Hematopoietic multipotent progenitor cell treated with erythropoietin and hydrocortisone succinate and interleukin-3 and kit ligand, for 17 days (in vitro differentiated cells): Measurements from ENCODE around the gene ADAMTS12.
"Not testable (repeated sequence)": the region's sequence is repeated elsewhere in the genome, so short reads cannot be mapped to it uniquely, and the experiment has no call there.

Source experiments
- DNase-seq: peaks from one replicate; pipeline ENCODE4 v3.0.0-alpha.2; 2015; ENCODE audit warnings: low spot score

ADAMTS12 gene, protein sequence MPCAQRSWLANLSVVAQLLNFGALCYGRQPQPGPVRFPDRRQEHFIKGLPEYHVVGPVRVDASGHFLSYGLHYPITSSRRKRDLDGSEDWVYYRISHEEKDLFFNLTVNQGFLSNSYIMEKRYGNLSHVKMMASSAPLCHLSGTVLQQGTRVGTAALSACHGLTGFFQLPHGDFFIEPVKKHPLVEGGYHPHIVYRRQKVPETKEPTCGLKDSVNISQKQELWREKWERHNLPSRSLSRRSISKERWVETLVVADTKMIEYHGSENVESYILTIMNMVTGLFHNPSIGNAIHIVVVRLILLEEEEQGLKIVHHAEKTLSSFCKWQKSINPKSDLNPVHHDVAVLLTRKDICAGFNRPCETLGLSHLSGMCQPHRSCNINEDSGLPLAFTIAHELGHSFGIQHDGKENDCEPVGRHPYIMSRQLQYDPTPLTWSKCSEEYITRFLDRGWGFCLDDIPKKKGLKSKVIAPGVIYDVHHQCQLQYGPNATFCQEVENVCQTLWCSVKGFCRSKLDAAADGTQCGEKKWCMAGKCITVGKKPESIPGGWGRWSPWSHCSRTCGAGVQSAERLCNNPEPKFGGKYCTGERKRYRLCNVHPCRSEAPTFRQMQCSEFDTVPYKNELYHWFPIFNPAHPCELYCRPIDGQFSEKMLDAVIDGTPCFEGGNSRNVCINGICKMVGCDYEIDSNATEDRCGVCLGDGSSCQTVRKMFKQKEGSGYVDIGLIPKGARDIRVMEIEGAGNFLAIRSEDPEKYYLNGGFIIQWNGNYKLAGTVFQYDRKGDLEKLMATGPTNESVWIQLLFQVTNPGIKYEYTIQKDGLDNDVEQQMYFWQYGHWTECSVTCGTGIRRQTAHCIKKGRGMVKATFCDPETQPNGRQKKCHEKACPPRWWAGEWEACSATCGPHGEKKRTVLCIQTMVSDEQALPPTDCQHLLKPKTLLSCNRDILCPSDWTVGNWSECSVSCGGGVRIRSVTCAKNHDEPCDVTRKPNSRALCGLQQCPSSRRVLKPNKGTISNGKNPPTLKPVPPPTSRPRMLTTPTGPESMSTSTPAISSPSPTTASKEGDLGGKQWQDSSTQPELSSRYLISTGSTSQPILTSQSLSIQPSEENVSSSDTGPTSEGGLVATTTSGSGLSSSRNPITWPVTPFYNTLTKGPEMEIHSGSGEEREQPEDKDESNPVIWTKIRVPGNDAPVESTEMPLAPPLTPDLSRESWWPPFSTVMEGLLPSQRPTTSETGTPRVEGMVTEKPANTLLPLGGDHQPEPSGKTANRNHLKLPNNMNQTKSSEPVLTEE (N-terminal part only)

DNA sequence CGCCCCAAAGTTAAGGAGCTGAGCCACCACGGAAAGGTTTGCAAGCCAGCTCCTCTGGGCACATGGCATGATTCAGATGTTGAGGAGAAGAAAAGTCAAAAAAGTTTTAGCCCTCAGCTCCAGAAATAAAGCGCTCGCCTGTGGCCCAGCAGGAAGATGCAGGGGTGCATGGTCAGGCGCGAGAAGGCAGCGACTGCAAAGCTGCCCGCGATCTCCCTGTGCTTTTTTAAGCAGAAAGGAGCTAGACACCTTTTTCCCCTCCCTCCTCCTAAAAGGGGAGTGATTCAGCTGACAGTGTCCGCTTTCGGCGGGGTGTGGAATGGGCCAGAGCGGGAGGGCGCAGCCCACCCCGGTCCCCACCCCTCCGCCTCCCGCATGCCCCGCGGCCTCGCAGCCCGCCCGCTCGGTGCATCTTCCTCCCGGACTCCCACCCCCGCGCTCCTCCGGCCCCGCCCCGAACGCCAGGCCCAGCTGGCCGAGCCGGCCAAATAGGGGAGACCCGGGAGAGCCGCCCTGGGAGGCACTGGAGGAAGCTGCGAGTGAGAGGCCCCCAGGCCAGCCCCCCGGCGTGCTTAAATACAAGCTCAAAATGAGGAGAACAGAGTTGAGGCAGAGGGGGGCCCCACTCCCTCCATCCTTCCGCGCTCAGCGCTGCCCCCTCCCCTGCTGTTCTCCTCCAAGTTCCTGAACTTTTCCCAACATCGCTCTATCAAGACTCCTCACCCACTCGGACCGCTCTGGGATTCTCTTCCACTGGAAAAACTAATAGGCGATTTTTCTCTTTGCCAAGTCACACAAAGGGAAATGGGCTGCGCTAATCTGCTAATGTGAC, at the start of gene ADAMTS12:
TSS of gene ADAMTS12 (minus strand) at position 203 of the 832 bp plus-strand sequence. CDS start at position 69, 134 bp downstream.
- DNase-seq, result no peak

GRCh38 chr5:33941090-33941489, 49.3 kb upstream of the ADAMTS12 start:
- DNase-seq, result no peak

DNA sequence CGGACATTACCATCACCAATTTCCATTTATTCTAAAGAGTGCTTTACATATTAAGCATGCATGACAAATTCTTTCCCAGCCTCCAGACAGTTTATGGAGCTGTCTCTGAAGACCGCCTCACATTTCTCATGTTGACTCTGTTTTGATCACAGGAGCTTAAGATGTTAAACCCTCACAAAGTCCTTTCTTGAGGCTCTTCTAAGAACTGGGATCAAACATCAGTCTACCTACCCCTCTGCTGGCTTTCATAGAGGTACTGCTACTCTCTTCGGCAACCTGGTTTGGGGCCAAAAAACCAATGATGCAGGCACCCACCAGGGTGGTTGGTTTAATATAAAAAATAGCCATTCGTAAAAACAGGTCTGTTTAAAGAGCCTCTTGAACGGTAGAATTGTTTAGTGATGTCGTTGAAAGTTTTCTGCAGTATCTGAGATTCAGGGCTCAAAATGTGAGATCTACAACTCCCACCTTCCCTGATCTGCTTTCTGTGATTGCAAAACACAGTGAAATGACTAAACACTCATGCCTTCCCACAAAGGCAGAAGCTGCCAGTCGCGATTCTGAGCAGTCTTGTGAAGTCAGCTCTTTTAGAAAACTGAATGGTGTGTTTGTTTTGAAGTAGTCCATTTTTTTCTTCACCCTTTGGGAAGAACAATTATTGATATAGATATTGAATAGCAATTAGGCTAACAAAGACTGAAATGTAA, 47.9 kb upstream of the ADAMTS12 start:
- no peak for DNase-seq

DNA sequence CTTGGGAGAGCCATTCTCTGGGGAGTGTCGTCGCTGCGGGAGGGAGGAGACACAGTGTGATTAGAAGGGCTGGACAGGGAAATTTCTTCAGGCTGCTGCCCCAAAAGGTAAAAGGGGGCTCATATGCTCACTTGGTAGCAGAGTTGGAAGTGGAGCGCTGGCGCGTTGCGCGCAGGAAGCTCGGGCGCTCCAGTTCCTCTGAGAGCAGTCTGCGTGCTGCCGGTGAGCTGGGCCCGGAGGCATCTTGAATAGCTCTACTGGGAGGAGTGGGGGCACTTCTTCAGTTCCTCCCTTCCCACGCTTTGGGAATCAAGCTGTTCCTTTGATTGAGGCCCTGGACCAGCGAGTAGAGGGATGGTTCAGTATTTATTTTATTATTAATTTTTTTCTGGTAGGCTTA, 47.1 kb upstream of the ADAMTS12 start:
- no peak for DNase-seq

DNA sequence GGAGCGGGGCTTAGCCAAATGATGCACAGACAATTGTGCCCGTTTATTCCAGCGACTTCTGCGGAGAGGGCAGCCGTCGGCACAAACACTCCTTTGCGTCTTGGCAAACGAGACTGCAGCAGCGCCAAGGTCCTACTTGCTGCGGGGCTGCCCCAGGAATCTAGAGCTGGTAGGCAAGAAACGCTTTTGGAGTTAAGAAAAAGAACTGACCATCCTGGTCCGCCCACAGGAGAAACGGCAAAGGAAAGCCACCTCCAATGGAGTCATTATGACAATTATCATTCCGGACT, 46.7 kb upstream of the ADAMTS12 start:
- DNase-seq, result no peak

DNA sequence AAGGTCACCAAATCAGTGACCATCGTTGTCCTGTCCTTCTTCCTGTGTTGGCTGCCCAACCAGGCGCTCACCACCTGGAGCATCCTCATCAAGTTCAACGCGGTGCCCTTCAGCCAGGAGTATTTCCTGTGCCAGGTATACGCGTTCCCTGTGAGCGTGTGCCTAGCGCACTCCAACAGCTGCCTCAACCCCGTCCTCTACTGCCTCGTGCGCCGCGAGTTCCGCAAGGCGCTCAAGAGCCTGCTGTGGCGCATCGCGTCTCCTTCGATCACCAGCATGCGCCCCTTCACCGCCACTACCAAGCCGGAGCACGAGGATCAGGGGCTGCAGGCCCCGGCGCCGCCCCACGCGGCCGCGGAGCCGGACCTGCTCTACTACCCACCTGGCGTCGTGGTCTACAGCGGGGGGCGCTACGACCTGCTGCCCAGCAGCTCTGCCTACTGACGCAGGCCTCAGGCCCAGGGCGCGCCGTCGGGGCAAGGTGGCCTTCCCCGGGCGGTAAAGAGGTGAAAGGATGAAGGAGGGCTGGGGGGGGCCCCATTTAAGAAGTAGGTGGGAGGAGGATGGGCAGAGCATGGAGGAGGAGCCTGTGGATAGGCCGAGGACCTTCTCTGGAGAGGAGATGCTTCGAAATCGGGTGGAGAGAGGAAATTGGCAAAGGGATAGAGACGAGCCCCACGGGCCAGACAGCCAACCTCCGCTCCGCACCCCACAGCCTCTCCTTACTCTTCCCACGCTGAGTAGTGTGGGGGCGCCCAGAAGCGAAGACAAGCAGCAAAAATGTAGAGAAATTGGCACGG, 46.1 kb upstream of the ADAMTS12 start:
- DNase-seq, result no peak

DNA sequence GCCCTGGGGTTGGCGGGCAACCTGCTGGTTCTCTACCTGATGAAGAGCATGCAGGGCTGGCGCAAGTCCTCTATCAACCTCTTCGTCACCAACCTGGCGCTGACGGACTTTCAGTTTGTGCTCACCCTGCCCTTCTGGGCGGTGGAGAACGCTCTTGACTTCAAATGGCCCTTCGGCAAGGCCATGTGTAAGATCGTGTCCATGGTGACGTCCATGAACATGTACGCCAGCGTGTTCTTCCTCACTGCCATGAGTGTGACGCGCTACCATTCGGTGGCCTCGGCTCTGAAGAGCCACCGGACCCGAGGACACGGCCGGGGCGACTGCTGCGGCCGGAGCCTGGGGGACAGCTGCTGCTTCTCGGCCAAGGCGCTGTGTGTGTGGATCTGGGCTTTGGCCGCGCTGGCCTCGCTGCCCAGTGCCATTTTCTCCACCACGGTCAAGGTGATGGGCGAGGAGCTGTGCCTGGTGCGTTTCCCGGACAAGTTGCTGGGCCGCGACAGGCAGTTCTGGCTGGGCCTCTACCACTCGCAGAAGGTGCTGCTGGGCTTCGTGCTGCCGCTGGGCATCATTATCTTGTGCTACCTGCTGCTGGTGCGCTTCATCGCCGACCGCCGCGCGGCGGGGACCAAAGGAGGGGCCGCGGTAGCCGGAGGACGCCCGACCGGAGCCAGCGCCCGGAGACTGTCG, 45.4 kb upstream of the ADAMTS12 start:
- no peak for DNase-seq

GRCh38 chr5:33936381-33937016, 44.7 kb upstream of the ADAMTS12 start, which contains the start of gene RXFP3:
Gene RXFP3 (plus strand): TSS chr5:33936386. CDS start chr5:33936741, 355 bp downstream.
- no peak for DNase-seq

GRCh38 chr5:33936004-33936380, 44.2 kb upstream of the ADAMTS12 start:
- DNase-seq, result no peak

GRCh38 chr5:33934176-33934575, 42.4 kb upstream of the ADAMTS12 start:
- no peak for DNase-seq

- no peak for DNase-seq
Measured at GRCh38 chr5:33933723-33934169, 42.0 kb upstream of the ADAMTS12 start.

DNA sequence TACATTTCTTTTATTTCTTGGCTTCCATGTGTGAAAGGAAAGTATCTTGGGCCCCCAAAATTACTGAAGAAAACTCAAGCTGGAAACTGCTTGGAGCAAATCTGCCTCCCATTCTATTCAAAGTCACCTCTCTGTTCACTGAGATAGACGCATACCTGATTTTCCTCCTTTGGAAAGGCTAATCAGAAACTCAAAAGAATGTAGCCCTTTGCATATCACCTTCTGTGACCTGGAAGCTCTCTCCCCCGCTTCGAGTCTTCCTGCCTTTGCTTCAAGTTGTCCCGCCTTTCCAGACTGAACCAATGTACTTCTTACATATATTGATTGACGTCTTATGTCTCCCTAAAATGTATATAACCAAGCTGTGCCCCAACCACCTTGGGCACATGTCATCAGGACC, 39.3 kb upstream of the ADAMTS12 start:
- DNase-seq, result no peak

DNA sequence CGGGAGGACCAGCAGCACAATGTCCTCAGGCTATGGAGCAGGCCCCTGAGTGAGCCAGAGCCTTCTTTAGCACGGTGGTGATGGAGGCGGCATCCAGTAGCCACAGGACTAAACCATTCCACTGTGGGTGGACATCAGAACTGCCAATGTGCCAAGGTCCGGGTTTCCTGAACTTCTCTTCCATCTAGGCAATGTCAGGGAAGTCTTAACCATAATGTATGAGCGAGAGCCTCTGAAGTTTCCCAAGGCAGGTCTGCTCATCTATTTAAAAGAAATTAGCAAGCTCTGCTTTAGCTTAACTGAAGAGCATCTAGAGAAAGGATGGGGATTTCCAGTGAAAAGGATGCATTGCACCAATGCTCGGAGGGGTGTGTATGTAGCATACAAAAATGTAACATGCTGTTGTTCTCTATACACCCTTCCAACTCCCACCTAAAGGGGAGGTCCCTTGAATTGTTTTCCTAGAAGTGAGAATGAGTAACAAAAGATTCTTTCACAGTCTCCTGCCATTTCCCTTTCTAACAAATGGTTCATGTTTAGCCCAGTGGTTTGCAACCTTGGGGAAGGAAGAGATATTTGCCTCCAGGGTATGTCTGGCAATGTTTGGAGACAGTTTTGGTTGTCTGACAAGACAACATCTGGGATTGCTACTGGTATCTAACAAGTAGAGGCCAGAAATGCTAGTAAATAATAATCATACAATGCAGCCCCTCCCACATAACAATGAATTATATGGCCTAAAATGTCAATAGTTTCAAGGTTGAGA, 38.3 kb upstream of the ADAMTS12 start:
- DNase-seq, result no peak

DNA sequence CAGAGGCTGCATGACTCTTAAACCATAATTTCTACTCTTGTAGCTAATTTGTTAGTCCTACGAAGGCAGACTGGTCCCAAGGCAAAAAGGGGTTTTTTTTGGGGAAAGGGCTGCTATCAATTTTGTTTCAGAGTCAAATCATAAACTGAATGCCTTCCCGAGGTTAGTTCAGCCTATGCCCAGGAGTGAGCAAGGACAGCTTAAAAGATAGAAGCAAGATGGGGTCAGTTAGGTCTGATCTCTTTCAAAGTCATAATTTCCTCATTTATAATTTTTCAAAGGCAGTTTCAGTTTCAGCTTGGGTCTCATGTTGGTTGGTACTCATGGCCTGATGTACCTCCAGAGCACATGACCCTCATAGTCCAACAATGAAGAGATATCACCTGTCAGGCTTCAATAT, 36.5 kb upstream of the ADAMTS12 start:
- no peak for DNase-seq

GRCh38 chr5:33927685-33928084, 35.9 kb upstream of the ADAMTS12 start:
- DNase-seq, result no peak

GRCh38 chr5:33925278-33925677, 33.5 kb upstream of the ADAMTS12 start:
- DNase-seq, result no peak

DNA sequence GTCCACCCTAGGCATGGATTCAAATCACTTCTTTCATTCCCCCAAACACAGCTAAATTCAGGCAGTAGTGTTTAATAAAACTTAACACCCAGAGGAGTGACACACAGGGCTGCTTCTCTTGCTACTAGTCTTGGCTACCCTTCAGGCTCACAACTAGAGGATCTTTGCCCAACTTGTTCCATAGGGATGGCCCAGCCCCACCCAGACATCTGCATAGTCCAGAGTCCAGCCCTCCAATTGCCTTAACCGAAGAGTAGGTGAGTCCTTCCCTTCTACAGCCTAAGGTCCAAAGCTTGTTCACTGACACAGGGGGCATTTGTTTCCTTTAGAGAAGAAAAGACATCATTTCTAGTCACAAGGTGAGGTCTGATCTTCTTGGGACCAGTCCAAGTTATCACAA, 29.2 kb upstream of the ADAMTS12 start:
- DNase-seq, result no peak

GRCh38 chr5:33914844-33915243, 23.1 kb upstream of the ADAMTS12 start:
- not testable (repeated sequence) for DNase-seq
